Natural killer cell (primary cell): Measurements from ENCODE around the gene COX4I1. TPM values are rescaled to one million over a fixed set of nuclear protein-coding genes. Genes with fewer than 3 reads are reported as not detected.

Source experiments
- ATAC-seq, 3 donors: fragments of 150-1000 bp in 2 of 3; fragments of 200-7000 bp in 1 of 3; cut with Tn5 transposase; 1 replicate in 1 of 3; 2 replicates in 2 of 3; pipeline ENCODE4 v1.10.0; 2021; ENCODE audit warnings: mild to moderate bottlenecking in 2 of 3, moderate library complexity in 2 of 3
- DNase-seq, 2 donors: peaks; one replicate each; pipeline versions ENCODE4 v3.0.0 to v3.0.0-alpha.2; 2013 to 2021; ENCODE audit warnings: mixed read lengths in 1 of 2
- H3K27ac ChIP-seq: one replicate; pipeline ENCODE4 v1.5.1; 2013; ENCODE audit warnings: mild to moderate bottlenecking, low read length
- H3K27me3 ChIP-seq: one replicate; pipeline ENCODE4 v1.6.1; 2013; ENCODE audit warnings: low read length; ENCODE audit not compliant: control insufficient read depth, insufficient read depth
- H3K36me3 ChIP-seq: one replicate; pipeline ENCODE4 v1.6.1; 2013; ENCODE audit warnings: low read length; ENCODE audit not compliant: control insufficient read depth, insufficient read depth
- H3K4me1 ChIP-seq: one replicate; pipeline ENCODE4 v1.6.1; 2013; ENCODE audit warnings: low read length; ENCODE audit not compliant: control insufficient read depth, insufficient read depth
- H3K4me3 ChIP-seq: one replicate; pipeline ENCODE4 v1.5.1; 2013; ENCODE audit warnings: low read length
- H3K9me3 ChIP-seq: one replicate; pipeline ENCODE4 v1.6.1; 2013; ENCODE audit warnings: low read length; ENCODE audit not compliant: control insufficient read depth, insufficient read depth
- H3K27ac Mint-ChIP-seq, 2 donors: one replicate each; pipeline ENCODE4 v1.8.0; 2022; ENCODE audit warnings: mild to moderate bottlenecking in 2 of 2, mixed read lengths in 2 of 2, moderate library complexity in 1 of 2
- H3K27me3 Mint-ChIP-seq, 2 donors: one replicate each; pipeline ENCODE4 v1.8.0; 2022; ENCODE audit warnings: low read depth in 2 of 2, mixed read lengths in 2 of 2
- H3K36me3 Mint-ChIP-seq: one replicate; pipeline ENCODE4 v1.8.0; 2022; ENCODE audit warnings: mixed read lengths
- H3K4me1 Mint-ChIP-seq, 2 donors: one replicate each; pipeline ENCODE4 v1.8.0; 2022; ENCODE audit warnings: mixed read lengths in 2 of 2
- H3K4me3 Mint-ChIP-seq: one replicate; pipeline ENCODE4 v1.8.0; 2022; ENCODE audit warnings: mild to moderate bottlenecking, moderate library complexity, mixed read lengths
- H3K9me3 Mint-ChIP-seq, 2 donors: one replicate each; pipeline ENCODE4 v1.8.0; 2022; ENCODE audit warnings: mixed read lengths in 2 of 2
- WGBS: methylation state at CpG from one replicate; pipeline ENCODE4 v1.1.7; 2013; ENCODE audit warnings: missing lambda C conversion rate; ENCODE audit not compliant: insufficient coverage; 5-methylcytosine and 5-hydroxymethylcytosine counted together
- intact Hi-C: fragments of 100-400 bp; cut with micrococcal nuclease; formaldehyde crosslinking; loops from one replicate; pipeline ENCODE4 v1.14.2; 2022
- total RNA-seq, 4 donors: library from RNA; stranded (reverse); fragments of 120-200 nt in 1 of 4; gene quantifications; one replicate each; pipeline versions ENCODE4 v1.2.3 to v1.2.4, GENCODE V29; 2013 to 2022
- TF ChIP-seq, protein P1 (sequence below): fragments of 200-600 bp; IDR thresholded peaks from one replicate; pipeline ENCODE4 v1.8.0; 2022; ENCODE audit warnings: antibody characterized with exemption

Gene COX4I1
- total RNA-seq, 3 donors from 2014 or later (not counting 1 experiment from before 2014, with no cell fraction given) = 338 to 422 (median 410) TPM

GRCh38 chr16:85774811-85775210, 24.7 kb upstream of the COX4I1 start:
- H3K36me3 ChIP-seq = peaks cover 17% of the 10 kb centered on the region
- 94% methylated on average over 8 of the region's 8 CpGs for WGBS
- no peak for ATAC-seq

DNA sequence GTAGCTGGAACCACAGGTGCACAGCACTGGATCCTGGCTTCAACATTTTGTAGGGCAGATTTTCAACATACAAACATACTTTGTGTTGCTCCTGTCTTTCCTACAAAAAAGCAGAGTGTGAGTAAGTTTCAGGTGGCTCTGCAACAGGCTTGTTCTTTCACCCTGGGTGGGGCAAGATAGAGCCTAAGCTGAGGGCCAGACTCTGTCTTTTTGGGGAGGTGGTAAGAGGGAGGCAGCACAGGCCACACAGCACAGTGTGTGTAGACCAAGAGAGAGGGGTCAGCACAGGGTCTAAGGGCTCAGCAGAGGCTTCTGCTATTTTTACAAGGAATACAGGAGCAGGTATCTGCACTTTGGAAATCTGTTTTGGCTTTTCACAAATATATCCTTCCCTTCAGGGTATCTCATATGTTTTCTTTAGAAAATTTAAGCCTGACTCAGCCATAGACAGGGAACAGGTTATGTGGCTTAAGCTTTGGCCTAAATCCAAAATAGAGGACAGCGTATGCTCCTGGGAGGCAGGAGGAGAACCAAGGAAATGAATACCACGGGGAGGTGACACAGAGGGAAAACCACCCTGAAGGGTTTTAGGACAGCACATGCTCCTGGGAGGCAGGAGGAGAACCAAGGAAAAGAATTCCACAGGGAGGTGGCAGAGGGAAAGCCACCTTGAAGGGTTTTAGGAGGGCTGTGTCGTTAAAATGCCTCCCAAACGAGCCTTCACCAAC, 21.7 kb upstream of the COX4I1 start:
- WGBS = 92% methylated on average over 4 of the region's 4 CpGs
- Histone ChIP-seq H3K36me3 (peaks cover 26% of the 10 kb centered on the region), H3K27ac (no peak overlapping the region), H3K4me3 (no peak overlapping the region), H3K9me3 (no peaks in the 10 kb centered on the region), H3K27me3 (no peaks in the 10 kb centered on the region), H3K4me1 (peaks cover 5% of the 10 kb centered on the region)
- Mint-ChIP-seq H3K9me3 (no peaks in the 10 kb centered on the region), H3K4me3 (no peak overlapping the region), H3K4me1 (peaks cover 23 to 25% of the 10 kb centered on the region in 2 donors), H3K36me3 (peaks cover 7% of the 10 kb centered on the region), H3K27me3 (no peaks in the 10 kb centered on the region), H3K27ac (no peak overlapping the region)
- no peak for DNase-seq
- TF ChIP-seq, protein P1, sequence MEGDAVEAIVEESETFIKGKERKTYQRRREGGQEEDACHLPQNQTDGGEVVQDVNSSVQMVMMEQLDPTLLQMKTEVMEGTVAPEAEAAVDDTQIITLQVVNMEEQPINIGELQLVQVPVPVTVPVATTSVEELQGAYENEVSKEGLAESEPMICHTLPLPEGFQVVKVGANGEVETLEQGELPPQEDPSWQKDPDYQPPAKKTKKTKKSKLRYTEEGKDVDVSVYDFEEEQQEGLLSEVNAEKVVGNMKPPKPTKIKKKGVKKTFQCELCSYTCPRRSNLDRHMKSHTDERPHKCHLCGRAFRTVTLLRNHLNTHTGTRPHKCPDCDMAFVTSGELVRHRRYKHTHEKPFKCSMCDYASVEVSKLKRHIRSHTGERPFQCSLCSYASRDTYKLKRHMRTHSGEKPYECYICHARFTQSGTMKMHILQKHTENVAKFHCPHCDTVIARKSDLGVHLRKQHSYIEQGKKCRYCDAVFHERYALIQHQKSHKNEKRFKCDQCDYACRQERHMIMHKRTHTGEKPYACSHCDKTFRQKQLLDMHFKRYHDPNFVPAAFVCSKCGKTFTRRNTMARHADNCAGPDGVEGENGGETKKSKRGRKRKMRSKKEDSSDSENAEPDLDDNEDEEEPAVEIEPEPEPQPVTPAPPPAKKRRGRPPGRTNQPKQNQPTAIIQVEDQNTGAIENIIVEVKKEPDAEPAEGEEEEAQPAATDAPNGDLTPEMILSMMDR = no peak
- ATAC-seq = no peak
- intact Hi-C loops = no loop called here

More at GRCh38 chr16:85774811-85775210, 24.7 kb upstream of the COX4I1 start:
- H3K9me3 Mint-ChIP-seq = no peaks in the 10 kb centered on the region
- Histone ChIP-seq H3K9me3 (no peaks in the 10 kb centered on the region), H3K27ac (no peak overlapping the region), H3K27me3 (no peaks in the 10 kb centered on the region), H3K4me3 (no peak overlapping the region), H3K4me1 (peaks cover 5% of the 10 kb centered on the region)
- intact Hi-C loops = no loop called here
- no peak for DNase-seq
- H3K36me3 Mint-ChIP-seq = peaks cover 4% of the 10 kb centered on the region
- no peaks in the 10 kb centered on the region for H3K27me3 Mint-ChIP-seq
- peaks cover 17 to 19% of the 10 kb centered on the region in 2 donors for H3K4me1 Mint-ChIP-seq
- no peak overlapping the region for H3K4me3 Mint-ChIP-seq
- TF ChIP-seq, protein P1 = no peak
- no peak overlapping the region for H3K27ac Mint-ChIP-seq

GRCh38 chr16:85778873-85779272, 20.6 kb upstream of the COX4I1 start:
- Mint-ChIP-seq H3K4me3 (peak overlapping the region; percentile 31), H3K27ac (peak overlapping the region in 1 of 2 donors; percentile 63), H3K36me3 (peaks cover 7% of the 10 kb centered on the region), H3K4me1 (peaks cover 23 to 30% of the 10 kb centered on the region in 2 donors), H3K9me3 (no peaks in the 10 kb centered on the region), H3K27me3 (no peaks in the 10 kb centered on the region)
- TF ChIP-seq, protein P1 = no peak
- H3K4me3 ChIP-seq = no peak overlapping the region
- intact Hi-C loops = no loop called here
- no peak overlapping the region for H3K27ac ChIP-seq
- H3K9me3 ChIP-seq = no peaks in the 10 kb centered on the region
- H3K4me1 ChIP-seq = peaks cover 5% of the 10 kb centered on the region
- WGBS = 30% methylated on average over 10 of the region's 12 CpGs
- H3K36me3 ChIP-seq = peaks cover 28% of the 10 kb centered on the region
- ATAC-seq (peak; percentile 75 to 99 (median 95)), DNase-seq (peak; percentile 39 to 52)
- H3K27me3 ChIP-seq = no peaks in the 10 kb centered on the region
